DMS153 (cell line): ENCODE measurements around the gene SLC1A1.
"Not testable (repeated sequence)": the region's sequence is repeated elsewhere in the genome, so short reads cannot be mapped to it uniquely, and the experiment has no call there.

ENCODE experiments used
- DNase-seq: peaks from one replicate; lab custom pipeline; 2025; lab: John Stamatoyannopoulos, UW

Gene SLC1A1

DNA sequence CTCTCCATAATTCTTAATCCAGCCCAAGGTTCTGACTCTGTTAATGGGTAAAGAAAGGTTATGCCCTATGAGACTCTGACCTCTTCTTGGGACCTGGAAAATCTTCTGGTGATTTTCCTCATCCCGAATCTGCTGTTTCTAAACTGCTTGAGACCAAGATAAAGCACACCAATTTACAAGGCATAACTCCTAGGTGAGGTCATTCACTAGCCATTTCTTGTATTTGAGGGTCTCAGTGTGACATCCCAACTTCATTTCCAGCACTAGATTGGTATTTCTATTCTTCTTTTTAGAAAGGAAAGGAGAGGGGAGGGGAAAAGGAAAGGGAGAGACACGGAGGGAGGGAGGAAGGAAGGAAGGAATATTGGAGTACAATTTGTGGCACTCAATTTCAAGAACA lies 51.6 kb downstream of the SLC1A1 start:
- no peak for DNase-seq

DNA sequence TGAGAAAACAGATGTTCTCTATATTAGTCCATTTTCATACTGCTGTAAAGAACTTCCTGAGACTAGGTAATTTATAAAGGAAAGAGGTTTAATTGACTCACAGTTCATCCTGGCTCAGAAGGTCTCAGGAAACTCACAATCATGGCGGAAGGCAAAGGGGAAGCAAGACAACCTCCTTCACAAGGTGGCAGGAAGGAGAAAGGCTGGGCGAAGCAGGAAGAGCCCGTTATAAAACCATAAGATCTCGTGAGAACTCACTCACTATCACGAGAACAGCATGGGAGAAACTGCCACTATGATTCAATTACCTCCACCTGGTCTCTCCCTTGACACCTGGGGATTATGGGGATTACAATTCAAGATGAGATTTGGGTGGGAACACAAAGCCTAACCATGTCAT lies 54.4 kb downstream of the SLC1A1 start:
- not testable (repeated sequence) for DNase-seq

DNA sequence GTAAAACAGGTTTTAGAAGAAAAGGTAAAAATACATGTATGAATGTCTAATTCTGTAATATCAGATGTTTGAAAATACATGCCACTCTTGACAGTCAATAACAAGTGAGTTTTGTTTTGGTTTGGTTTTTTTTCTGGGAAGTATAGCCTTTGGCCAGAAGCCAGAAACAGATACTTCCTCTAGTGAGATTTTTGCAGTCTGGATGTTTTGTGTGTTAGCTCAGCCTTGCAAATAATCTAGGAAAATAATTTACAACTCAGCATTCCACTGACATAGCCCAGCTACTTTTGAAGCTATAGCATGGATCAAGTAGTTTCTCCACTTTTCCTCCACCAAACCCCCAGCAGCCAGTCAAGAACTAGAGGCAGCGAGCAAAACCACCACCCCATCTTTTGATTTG lies 56.7 kb downstream of the SLC1A1 start:
- DNase-seq, result no peak

DNA sequence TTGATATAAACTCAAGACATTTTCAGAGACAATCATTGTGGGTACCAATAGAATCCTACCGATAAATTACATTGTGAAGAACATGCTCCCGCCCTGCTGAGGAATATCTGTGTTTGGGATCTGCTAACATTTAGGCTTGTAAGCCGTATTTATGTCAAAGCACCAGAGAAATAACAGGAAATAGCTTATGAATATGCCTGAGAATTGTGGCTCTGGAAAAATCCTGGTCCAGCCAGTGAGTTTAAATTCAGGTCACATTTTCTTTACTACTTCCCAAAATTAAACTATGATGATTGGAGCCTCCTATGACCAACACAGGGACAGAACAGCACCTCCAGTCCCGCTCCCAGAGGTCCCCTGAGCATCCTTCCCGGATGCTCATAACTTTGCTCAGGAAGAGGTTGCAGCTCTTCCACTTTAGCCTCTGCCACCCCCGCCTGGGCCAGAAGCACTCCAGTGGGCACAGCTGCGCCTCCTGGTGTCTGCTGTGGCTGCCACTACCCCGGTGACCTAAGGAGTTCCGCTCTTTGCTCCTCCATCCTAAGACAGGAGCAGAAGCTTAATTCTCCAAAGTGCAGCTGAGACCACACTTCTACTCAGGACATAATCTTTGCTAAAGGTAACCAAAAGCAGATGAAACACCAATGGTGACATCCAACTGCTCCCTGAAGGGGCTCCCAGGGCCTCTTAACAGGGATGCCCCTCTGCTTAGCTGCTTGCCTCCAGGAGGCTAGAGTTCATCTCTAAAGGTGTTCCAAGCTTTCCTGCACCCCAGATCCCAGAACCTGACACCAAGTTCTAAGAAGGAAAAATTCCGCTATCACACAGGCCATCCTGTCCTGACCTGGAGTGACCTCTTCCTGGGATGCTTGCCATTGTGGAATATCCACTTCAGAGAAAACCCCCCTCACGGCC lies 58.8 kb downstream of the SLC1A1 start:
- DNase-seq, result no peak

DNA sequence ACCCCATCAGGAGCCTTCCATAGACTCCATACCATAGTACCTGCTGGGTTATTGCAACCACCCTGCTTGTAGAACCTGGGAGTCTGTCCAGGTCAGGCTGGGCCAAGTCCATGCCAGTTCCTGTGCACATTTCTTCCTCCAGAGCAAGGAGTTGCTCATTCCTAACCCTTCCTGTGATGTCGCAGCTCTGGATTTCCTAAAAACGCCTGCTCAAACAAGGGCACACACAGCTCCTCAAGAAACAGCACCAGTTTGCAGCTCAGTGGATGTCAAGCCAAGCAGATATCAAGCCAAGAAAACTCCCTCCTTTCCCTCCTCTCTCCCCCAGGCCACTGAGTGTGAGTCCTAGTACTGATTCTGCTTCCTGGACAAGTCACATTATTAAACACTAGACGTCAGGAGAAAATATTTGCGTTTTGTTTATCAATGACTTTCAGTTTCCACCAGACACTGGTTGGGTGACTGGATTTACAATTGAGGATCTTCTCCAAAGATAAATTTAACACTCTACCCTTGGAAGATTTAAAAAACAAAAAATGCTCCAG lies 59.6 kb downstream of the SLC1A1 start:
- DNase-seq, result no peak

DNA sequence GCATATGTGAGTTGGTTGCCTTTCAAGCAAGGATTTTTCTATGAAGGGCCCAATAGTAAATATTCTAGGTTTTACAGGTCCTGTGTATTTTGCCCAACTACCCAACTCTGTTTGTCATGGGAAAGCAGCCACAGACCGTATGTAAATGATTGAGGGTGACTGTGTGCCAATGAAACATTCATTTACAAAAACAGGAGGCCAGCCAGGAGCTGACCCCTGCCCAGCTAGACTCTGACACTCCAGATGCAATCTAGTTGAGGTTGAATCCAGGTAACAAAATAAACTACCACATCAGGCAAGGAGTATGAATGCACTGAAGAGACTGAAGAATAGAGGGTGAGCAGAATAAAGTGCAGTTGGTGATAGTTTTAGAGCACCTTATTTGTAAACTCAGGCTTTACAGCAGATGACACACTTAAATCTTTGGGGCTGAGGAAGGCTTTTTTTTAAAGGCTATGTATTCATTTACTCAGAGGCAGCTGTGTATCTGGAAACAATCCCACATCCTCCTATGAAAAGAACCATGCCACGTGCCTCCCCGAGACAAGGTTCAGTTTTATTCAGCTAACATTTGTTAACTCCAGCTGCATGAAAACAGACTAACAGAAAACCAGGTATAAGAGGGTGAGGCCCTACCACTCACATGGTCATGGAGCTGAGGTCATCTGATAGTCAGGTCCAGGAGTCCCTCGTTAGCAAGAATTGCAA lies 60.7 kb downstream of the SLC1A1 start:
- peak; percentile 20 for DNase-seq

DNA sequence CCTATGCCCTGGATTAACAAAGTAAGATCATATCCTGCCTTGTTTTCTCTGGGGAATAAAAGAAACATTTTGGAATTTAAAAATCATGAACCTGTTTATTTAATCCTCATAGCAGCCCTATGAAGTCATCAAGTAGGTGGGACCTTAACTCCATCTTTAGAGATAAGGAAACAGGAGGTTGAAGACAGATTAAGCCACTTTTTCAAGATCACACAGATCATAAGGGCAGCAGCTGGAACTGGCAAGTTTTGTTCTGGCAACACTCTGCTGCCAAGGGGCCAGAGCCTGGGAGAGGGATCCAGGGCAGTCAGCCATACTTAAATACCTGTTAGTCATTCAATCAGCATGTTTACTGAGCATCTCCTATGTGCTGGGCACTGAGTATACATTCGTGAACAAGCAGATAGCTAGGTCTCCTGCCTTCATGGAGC lies 63.7 kb downstream of the SLC1A1 start:
- DNase-seq, result no peak

DNA sequence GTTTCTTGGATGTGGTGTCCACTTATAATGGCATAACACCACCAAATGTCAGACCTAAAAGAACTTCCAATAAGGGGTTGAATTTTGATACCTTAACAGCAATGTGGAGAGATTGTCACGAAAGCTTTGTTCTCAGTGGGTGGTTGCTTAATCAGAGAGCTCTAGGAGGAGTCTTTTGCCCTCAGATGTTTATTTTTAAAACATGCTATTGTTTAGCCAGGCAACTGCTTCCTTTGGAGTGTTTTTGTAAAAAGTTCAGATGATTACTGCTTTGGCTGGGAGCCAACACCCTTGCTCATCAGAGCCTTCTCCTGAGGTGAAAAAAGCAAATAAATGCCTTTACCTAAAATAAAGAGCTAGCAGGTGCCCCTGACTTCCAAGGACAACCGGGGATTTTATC lies 65.0 kb downstream of the SLC1A1 start:
- no peak for DNase-seq

DNA sequence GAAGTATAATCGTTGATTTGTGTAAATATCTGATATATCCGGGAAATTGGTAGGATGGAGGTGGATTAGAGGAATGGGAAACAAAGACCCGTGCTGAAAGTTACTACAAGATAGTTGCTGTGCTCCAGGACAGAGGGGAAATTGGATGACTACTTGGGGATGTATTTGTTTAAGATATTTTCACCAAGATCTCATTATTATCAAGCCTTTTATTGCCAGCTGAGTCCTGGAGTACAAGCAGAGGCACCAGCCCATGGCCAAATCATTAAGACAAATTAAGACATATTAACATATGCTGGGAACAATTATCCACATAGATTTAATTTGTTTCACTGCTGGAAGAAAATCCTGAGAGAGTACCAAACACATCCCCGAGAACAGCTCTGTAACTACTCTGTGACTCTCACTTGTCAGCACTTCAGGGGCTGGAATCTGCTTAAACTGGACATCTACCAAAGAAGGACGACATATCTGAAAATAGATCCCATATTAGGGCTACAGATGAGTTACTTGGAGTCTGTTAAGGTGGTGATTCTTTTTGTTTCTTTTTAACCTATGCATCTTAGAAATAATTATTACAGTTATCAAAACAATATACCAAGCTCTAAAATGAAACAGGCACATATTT lies 68.2 kb downstream of the SLC1A1 start:
- no peak for DNase-seq

DNA sequence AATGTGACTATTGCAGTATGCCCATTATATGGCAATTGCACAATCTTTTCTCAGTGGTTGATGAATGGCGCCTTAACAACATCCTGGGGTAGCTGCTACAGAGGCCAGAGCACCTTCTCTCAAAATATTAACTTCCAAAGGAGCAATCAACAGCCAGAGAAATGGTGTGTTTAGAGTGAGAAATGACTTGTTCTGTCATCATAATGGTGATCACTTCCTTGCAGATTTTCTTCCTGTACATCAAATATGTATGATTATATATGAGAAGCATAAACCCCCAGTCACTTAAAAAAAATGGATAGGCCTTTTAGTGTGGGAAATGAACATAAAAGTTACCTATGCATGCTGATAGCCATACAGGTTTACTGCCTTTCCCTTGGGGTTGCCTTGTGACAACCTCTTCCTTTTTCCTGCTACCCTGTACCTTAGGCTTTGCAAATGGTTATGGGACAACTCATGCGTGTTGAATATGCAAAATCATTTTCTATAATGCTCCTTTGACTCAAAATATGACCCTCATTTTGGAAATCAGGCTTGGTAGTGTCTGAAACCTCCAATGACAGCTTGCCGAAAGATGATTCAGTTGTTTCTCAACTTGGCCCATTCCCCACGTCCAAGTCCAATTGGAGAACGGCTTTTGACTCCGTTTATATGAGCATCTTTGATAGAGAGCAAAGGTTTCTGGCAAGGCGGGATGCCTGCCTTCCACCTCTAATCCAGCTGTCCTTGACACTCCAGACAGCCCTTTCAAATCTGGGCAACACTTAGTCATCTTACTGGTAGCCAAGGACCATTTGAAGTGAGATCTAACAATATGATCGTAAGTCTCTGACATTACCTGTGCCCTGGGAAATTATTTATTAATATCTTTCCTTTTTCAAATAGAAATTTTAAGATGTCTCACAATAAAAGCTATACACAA lies 69.3 kb downstream of the SLC1A1 start:
- no peak for DNase-seq

DNA sequence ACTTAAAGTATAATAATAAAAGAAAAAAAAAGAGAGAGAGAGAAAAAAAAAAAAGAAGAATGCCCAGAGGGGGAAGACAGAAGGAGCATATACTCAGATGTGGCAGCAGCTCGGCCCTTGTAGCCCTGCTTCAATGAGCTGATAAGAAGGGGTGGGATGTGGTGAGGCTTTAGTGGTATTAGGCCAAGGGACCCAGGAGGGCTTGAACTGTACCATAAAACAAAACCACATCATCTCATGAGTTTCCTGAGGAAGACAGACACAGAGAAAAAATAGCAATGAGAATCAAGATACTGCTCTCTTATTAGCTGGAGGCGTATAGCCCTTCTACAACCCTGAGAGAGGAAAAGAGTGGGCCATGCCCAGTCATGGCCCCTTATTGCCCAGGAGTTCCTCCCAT lies 72.8 kb downstream of the SLC1A1 start:
- no peak for DNase-seq

DNA sequence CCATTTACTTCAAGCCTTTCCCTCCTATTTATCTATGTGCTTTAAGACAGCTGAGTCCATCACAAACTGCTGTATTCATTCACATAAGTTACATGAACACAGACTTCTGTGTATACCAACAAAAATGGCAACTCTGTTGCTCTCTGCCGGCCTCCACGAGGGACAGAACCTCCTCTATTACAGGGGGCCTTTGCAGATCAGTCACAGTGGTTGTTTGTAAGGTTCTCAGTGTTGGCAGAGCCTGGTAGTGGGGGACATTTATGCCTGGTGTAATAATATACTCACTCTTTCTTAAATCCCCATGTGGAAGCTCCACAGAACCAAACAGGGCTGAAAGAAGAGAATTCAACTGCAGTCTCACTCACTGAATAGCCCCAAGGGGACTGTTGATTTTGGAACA lies 76.5 kb downstream of the SLC1A1 start:
- no peak for DNase-seq

DNA sequence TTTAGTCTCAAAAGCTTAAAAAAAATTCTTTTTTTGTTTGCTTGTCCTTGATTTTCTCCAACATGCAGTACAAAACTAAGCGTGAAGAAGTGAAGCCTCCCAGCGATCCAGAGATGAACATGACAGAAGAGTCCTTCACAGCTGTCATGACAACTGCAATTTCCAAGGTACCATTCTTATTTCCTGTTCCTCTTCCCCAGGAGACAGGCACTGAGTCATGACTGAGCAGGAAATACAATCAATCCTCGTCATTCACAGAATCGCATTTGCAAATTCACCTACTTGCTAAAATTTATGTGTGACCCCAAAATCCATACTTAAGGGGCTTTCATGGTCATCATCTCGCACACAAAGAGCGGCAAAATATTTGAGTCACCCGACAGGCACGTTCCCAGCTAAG lies 77.3 kb downstream of the SLC1A1 start:
- DNase-seq, result no peak

DNA sequence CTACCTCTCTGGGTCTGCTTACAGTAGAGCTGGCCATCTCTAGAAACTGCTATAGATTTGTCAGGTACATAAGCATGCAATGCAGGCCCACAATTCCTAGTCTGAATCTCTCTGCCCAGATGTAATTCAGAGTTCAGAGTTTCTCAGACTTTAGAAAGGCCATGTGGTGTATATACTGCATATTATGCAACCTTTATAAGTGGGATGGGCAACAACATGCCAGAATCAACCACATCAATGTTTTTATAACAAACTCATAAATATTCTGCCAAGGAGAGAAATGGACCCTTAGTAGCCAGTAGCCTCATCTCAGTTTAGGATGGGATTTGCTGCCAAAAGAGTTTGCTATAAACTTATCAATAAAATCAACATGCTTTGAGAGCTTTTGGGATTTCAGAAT lies 78.8 kb downstream of the SLC1A1 start:
- DNase-seq, result no peak

DNA sequence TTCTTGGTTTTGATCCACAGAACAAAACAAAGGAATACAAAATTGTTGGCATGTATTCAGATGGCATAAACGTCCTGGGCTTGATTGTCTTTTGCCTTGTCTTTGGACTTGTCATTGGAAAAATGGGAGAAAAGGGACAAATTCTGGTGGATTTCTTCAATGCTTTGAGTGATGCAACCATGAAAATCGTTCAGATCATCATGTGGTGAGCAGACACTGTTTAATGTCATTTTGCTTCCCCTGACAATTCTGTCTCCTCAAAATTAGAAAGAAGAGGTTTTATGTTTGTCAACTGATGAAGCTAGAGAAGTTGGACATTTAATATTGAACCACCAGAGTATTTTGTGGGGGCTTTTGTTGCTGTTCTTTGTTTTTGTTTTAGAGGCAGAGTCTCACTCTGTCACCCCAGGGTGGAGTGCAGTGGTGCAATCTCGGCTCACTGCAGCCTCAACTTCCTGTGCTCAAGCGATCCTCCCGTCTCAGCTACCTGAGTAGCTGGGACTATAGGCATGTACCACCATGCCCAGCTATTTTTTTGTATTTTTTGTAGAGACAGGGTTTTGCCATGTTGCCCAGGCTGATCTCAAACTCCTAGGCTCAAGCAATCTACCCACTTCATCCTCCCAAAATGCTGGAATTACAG lies 82.0 kb downstream of the SLC1A1 start:
- DNase-seq, result no peak

DNA sequence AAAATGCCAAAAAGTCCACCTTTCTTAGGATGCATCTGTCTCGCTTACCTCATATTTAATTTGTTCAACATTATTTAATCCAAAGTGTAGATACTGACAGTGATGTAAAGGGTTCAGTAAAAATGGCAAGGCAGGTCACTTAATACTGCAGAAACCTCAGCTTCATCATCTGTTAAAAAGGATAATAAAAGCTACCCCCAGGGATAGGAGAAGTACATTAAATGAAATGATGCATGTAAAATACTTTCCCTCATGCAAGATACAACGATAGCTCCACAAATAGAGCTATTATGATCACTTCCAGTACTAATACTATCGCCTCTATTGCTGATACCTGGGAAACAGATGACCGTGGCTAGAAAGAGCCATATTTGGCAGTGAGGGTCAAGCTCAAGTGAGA lies 82.9 kb downstream of the SLC1A1 start:
- no peak for DNase-seq

DNA sequence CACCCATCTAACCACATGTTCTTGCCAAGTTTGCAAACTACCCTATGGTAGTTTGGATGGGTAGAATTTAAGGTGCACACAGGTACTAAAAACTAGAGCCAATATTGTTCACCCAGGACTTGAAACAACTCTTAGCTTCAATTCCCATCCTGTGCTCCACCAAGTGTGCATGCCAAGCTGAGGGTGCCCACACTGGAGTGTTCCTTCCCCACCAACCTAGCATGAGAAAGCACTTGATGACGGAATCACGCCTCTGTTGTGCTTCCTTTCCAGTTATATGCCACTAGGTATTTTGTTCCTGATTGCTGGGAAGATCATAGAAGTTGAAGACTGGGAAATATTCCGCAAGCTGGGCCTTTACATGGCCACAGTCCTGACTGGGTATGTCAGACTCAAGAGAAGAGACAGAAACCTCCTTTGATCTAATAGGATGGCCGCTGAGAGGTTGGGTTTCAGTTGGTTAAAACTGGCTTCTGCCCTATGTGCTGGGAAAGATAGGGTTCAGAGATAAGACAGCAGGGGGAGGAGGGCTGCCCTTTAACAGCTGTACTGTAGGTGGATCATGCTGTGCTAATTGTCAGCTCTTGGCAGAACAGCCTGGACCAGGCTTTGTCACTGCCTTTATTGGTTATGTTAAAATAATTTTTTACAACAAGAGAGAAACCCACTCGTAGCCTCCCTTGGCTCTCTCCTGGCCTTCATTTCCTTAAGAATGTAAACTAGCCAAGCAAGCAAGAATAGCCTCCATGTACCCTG lies 83.5 kb downstream of the SLC1A1 start:
- no peak for DNase-seq

DNA sequence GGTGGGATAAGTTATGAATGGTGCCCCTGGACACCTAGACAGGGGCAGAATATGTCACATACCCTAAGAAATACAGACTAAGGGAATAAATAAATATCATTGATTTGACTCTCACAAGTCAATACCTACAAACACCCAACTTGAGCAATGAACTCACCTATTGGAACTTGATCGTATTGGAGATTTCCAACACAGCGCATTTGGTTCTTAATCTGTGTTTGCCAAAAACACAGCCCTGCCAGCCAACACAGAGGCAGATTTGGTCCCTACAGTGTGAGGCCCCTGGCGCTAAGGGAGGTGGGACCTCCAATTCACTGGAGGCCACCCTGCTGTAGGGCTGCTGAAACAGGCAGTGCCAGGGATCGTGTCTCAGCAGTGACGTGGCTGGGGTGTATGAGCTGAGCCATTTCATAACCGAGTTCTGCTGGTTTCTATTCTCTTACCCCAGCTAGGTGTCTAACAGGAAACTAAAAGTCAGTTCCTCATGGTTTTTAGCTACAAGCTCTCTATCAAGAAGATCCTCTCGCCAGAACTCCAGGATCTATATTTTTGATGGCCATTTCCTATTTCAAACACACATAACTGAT lies 84.5 kb downstream of the SLC1A1 start:
- DNase-seq, result no peak

DNA sequence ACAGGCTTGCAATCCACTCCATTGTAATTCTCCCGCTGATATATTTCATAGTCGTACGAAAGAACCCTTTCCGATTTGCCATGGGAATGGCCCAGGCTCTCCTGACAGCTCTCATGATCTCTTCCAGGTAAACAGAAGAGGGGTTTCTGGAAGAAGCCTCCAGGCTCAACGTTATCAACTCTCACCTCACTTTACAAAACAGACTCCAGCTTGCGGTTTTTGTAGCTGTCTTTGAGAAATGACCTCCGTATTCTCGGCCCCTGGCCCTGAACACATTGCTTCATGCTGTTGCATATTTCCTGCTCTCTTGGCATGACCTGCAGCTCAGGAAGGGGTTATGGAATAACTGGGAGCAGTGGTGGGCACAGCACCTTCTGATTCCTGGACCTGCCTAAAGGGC lies 85.7 kb downstream of the SLC1A1 start:
- no peak for DNase-seq

DNA sequence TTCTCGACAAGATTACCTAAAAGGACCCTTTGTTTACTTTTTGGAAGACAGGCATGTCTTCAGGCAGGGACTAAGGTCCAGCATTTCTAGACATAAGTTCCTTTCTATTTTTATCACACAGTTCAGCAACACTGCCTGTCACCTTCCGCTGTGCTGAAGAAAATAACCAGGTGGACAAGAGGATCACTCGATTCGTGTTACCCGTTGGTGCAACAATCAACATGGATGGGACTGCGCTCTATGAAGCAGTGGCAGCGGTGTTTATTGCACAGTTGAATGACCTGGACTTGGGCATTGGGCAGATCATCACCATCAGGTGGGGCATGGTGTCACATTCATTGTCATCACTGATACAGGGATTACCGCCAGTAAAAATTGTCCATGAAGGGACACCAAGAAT lies 86.2 kb downstream of the SLC1A1 start:
- no peak for DNase-seq
